ENCODE results near the gene TMEM183A. TPM values are rescaled to one million over a fixed set of nuclear protein-coding genes. Genes with fewer than 3 reads are reported as not detected.

TMEM183A gene, protein sequence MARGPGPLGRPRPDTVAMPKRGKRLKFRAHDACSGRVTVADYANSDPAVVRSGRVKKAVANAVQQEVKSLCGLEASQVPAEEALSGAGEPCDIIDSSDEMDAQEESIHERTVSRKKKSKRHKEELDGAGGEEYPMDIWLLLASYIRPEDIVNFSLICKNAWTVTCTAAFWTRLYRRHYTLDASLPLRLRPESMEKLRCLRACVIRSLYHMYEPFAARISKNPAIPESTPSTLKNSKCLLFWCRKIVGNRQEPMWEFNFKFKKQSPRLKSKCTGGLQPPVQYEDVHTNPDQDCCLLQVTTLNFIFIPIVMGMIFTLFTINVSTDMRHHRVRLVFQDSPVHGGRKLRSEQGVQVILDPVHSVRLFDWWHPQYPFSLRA
- total RNA-seq (10 to 100 TPM; 54.0 to 70.9 TPM), polyA plus RNA-seq (ENCODE audit: insufficient read length in 6 of 6) (10 to 100 TPM; 60.3 to 74.2 (median 68.8) TPM)
- long read RNA-seq, donor 1, transcript TMEM183A-201 (8 exons, 3,019 nt) = major isoform, 14 of 44 reads
- long read RNA-seq, donor 1, partial matches to known transcripts = 29 of 44 reads
- long read RNA-seq, donor 1, other reads (novel, unspliced or antisense) = 0 of 44 reads
- long read RNA-seq, donor 2, transcript TMEM183A-201 (8 exons, 3,019 nt) = major isoform, 12 of 38 reads
- long read RNA-seq, donor 2, partial matches to known transcripts = 25 of 38 reads
- long read RNA-seq, donor 2, other reads (novel, unspliced or antisense) = 0 of 38 reads
- long read RNA-seq, donor 3, transcript TMEM183A-201 (8 exons, 3,019 nt) = major isoform, 10 of 17 reads
- long read RNA-seq, donor 3, partial matches to known transcripts = 7 of 17 reads
- long read RNA-seq, donor 3, other reads (novel, unspliced or antisense) = 0 of 17 reads
- long read RNA-seq, donor 4, transcript TMEM183A-201 (8 exons, 3,019 nt) = major isoform, 17 of 47 reads
- long read RNA-seq, donor 4, partial matches to known transcripts = 14 of 47 reads
- long read RNA-seq, donor 4, other reads (novel, unspliced or antisense) = 16 of 47 reads
- long read RNA-seq, donor 5, transcript TMEM183A-201 (8 exons, 3,019 nt) = major isoform, 9 of 37 reads
- long read RNA-seq, donor 5, partial matches to known transcripts = 28 of 37 reads
- long read RNA-seq, donor 5, other reads (novel, unspliced or antisense) = 0 of 37 reads
- long read RNA-seq, donor 6, transcript TMEM183A-201 (8 exons, 3,019 nt) = major isoform, 23 of 47 reads
- long read RNA-seq, donor 6, partial matches to known transcripts = 16 of 47 reads
- long read RNA-seq, donor 6, other reads (novel, unspliced or antisense) = 7 of 47 reads
- long read RNA-seq, donor 7, transcript TMEM183A-201 (8 exons, 3,019 nt) = major isoform, 11 of 20 reads
- long read RNA-seq, donor 7, partial matches to known transcripts = 7 of 20 reads
- long read RNA-seq, donor 7, other reads (novel, unspliced or antisense) = 0 of 20 reads
- long read RNA-seq, donor 8, transcript TMEM183A-201 (8 exons, 3,019 nt) = major isoform, 14 of 40 reads
- long read RNA-seq, donor 8, partial matches to known transcripts = 24 of 40 reads
- long read RNA-seq, donor 8, other reads (novel, unspliced or antisense) = 0 of 40 reads
- long read RNA-seq, donor 9 = 0 reads
- long read RNA-seq, donor 10, transcript TMEM183A-201 (8 exons, 3,019 nt) = major isoform, 77 of 101 reads
- long read RNA-seq, donor 10, partial matches to known transcripts = 6 of 101 reads
- long read RNA-seq, donor 10, other reads (novel, unspliced or antisense) = 18 of 101 reads
- long read RNA-seq, donor 11, transcript TMEM183A-201 (8 exons, 3,019 nt) = major isoform, 13 of 39 reads
- long read RNA-seq, donor 11, partial matches to known transcripts = 25 of 39 reads
- long read RNA-seq, donor 11, other reads (novel, unspliced or antisense) = 0 of 39 reads
- long read RNA-seq, donor 12, transcript TMEM183A-201 (8 exons, 3,019 nt) = major isoform, 18 of 35 reads
- long read RNA-seq, donor 12, partial matches to known transcripts = 17 of 35 reads
- long read RNA-seq, donor 12, other reads (novel, unspliced or antisense) = 0 of 35 reads

DNA sequence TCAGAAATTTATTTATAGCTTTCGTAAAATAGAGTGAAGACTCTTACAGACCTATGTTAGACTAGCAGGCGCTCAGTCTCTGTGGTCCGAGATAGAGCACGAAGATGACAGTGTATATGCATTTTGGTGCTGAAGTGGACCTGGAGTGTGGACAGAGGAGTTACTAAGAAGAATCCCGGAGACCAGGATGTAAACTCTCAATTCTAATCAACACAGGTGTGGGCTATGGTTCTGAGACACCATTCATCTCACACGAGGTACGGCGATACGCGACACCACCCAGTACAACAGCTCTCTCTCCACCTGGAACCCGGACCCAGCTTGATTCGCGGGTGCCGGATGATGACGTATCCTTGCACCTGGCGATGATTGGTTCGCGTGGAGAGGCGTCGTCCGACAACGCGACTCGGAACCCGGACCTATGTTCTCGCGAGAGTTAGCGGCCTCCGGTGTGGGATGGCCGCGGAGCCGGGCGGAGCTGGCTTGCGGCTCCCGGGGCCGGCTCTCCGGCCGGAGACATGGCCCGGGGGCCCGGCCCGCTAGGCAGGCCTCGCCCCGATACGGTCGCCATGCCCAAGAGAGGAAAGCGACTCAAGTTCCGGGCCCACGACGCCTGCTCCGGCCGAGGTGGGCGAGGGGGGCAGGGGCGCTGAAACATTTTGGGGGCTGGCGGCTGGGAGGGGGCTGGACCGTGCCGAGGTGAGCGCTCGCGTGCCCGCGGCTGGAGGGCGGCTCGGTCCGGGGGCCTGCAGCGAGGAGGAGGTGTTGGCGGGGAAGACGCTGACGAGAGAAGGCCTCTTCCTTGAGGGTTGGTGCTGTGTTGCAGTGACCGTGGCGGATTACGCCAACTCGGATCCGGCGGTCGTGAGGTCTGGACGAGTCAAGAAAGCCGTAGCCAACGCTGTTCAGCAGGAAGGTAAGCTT is at the start of gene TMEM183A:
TMEM183A (plus strand) TSS at position 427 of the 924 bp plus-strand sequence; CDS start at position 519, 92 bp downstream.
- ATAC-seq = peak; percentile 96
- no peaks in the 10 kb centered on the region for H3K27me3 ChIP-seq
- TF ChIP-seq CTCF (IDR thresholded peaks at IDR 0.05) = no peak
- peaks cover 8 to 35% of the 10 kb centered on the region in 2 donors for H3K4me1 ChIP-seq
- intact Hi-C loops (cut with DNase I) = no loop called here
- no peaks in the 10 kb centered on the region for H3K9me3 ChIP-seq
- peak within 1 kb of the TSS; percentile 63 to 67 for H3K4me3 ChIP-seq
- peak; percentile 94 to 98 (median 96) for DNase-seq
- peak within 1 kb of the TSS; percentile 86 to 92 for H3K27ac ChIP-seq
- peaks cover 0 to 31% of the 10 kb centered on the region in 2 donors for H3K36me3 ChIP-seq

- H3K9me3 ChIP-seq = no peaks in the 10 kb centered on the region
- peaks cover 18 to 52% of the 10 kb centered on the region in 2 donors for H3K4me1 ChIP-seq
- H3K36me3 ChIP-seq = peaks cover 0 to 21% of the 10 kb centered on the region in 2 donors
- intact Hi-C loops (cut with DNase I) = no loop called here
- DNase-seq (peak; percentile 82 to 98 (median 94)), ATAC-seq (peak; percentile 97)
- TF ChIP-seq CTCF (IDR thresholded peaks at IDR 0.05) = peak in 1 of 2 donors; percentile 37
- peak within 1 kb of the TSS; percentile 93 to 96 for H3K27ac ChIP-seq
- H3K4me3 ChIP-seq = peak within 1 kb of the TSS; percentile 96 to 99
- H3K27me3 ChIP-seq = no peaks in the 10 kb centered on the region
Measured at GRCh38 chr1:202957733-202958543, 49.2 kb upstream of the TMEM183A start, which contains the start of gene ADIPOR1. Gene ADIPOR1 (minus strand): TSS chr1:202958312. CDS start chr1:202951070, 7,242 bp downstream.

- peak overlapping the region; percentile 96 to 99 for H3K4me3 ChIP-seq
- intact Hi-C loops (cut with DNase I) = no loop called here
- no peaks in the 10 kb centered on the region for H3K9me3 ChIP-seq
- DNase-seq (no peak), ATAC-seq (peak; percentile 12)
- no peaks in the 10 kb centered on the region for H3K27me3 ChIP-seq
- H3K4me1 ChIP-seq = peaks cover 18 to 45% of the 10 kb centered on the region in 2 donors
- peaks cover 0 to 29% of the 10 kb centered on the region in 2 donors for H3K36me3 ChIP-seq
- no peak for TF ChIP-seq CTCF (IDR thresholded peaks at IDR 0.05)
- H3K27ac ChIP-seq = peak overlapping the region; percentile 93 to 96
Measured at GRCh38 chr1:202958544-202959275, 48.5 kb upstream of the TMEM183A start.
